Measurements from ENCODE around the gene WASF1.
"Not testable (repeated sequence)": the region's sequence is repeated elsewhere in the genome, so short reads cannot be mapped to it uniquely, and the experiment has no call there.

Gene WASF1

DNA sequence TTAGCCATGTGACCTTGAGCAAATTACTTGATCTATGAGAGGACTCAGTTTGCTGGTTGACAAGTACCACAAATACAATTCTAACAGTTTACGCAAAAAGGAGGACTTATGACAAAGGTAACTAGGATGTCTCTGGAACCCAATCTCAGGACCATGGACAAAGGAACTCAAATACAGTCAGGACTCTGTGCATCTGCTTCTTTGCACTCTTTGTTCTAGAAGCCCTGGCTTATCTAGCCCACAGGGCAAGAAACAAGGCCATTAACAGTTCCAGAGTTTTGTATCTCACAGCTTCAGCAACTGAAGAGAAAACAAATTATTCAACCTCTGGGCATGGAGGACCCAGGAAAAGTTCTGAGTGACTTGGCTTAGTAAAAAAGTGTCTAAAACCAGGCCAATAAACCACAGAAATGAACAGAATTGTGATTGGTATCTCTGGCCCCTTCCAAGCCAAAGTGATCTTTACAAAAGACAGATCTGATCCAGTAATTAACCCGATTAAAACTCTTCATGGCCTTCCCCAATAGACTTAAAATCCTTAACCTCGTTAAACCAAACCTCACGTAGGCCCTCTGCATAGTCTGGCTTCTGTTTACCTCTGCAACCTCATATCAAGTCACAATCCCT is 5.9 kb downstream of the WASF1 start:
- DNase-seq, result no peak

DNA sequence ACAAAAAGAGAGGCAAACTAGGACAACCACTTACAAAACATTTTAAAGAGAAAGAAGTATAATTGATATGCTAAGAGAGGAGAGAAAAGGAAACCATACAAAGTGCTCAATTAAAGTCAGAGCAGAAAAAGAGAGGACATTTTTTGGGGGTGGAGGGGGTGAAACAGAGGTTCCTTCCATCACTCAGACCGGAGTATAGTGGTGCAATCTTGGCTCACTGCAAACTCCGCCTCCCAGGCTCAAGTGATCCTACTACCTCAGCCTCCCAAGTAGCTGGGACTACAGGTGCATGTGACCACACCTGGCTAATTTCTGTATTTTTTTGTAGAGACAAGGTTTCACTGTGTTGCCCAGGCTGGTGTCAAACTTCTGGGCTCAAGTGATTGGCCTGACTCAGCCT is 9.4 kb downstream of the WASF1 start:
- DNase-seq, result no peak

DNA sequence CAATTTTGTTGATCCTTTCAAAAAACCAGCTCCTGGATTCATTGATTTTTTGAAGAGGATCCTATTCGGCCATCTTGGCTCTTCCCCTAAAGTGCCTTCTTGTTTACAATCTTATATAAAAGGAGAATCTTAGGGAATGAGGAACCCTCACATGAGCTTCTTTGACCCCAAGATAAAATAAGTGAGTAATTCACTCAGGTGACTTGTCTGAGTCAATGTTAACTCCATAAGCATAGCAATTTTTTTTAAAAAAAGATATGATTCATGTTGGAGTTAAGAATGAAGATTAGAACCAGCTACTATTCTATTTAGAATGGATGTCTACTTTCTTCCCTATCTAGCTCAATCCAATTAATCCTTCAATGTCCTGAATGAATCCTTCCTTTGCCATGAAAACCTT is 21.0 kb downstream of the WASF1 start:
- DNase-seq, result no peak

DNA sequence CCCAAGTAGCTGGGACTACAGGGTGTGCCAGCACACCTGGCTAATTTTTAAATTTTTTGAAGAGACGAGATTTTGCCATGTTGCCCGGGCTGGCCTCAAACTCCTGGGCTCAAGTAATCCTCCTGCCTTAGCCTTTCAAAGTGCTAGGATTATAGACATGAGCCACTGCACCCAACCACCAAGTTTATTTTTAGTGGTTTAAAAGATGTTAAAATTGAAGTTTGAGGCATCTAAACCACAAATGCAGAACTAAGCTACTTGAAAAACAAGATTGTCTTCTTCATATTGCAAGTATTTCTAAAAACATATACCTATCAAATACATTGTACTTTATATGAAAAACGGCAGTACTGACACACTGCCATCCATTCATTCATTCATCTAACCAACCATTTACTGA is 31.6 kb downstream of the WASF1 start:
- no peak for DNase-seq

DNA sequence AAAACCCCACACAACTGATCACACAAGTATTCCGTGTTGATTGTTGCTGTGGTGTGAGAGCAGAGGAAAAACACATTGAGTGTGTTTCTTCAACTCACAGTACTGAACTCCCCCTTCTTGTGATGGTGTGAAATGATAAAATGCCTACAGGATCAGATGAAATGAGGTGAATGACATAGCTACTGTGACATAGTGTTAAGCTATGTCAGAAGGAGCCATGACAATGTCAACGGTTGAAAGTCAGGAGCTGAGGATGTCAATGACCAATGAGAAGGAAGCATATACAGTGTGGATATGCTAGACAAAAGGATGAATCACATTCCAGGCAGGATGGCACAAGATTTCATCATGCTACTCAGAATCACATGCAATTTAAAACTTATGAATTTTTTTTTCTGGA is 38.8 kb downstream of the WASF1 start:
- DNase-seq, result no peak

DNA sequence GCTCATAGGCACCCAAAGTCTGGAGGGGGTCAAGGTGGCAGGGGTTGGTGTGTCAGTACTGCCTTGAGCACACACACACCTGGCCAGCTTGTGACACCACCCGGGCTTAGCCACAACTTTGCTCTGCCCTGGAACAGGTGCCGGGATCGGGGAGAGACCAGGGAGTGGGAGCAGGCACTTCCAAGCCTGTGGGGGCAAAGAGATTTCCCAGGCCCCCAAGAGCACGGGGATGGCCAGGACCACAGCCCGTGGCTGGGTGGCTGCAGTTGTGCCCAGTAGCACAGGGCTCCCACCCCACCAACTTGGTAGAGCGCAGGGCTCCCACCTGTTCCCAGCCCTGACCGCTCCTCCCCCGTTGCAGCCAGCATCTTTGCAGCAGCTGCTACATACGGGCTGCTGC is 40.4 kb downstream of the WASF1 start:
- DNase-seq, result no peak

DNA sequence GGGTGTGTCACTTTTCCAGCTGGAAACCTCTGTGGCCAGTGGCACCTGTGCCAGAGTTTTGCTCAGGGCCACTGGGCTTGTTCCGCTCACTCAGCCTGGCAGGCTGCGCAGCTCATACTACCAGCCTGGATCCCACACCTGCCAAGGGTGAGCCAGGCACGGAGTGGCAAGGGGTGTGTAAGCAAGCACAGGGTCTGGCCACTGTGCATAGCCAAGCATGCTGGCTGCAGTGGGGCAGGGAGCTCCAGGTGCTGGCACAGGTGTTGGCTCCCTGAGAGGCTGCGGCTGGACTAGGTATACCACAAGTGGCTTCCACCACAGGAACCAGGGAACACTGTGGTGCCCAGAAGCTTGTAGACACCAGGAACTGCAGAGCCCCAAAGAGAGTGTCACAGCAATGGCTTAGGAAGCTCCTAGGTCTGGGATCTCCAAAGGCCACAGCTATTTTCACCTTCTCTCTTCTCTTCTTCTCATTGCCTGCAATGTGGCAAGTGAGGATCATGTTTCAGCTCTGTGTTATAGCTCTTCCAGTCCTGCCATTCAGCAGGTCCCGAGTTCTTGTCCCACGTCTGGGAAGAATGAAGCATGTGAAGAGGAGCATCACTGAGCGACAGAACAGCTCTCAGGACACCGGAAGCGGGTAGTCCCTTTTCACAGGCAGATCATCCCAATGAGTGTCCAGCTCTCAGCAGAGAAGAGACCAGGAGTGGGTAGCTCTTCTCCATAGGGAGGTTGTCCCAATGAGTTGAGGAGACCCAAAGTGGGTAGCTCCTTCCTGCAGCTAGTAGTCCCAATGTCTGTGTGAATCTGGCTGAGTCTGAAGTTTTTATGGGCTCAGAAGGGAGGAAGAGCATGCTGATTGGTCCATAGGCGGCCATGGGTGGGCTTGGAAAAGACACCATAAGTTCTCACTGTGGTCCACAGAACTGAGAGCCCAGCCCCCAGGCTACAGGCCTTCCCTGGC is 41.3 kb downstream of the WASF1 start:
- DNase-seq, result no peak

DNA sequence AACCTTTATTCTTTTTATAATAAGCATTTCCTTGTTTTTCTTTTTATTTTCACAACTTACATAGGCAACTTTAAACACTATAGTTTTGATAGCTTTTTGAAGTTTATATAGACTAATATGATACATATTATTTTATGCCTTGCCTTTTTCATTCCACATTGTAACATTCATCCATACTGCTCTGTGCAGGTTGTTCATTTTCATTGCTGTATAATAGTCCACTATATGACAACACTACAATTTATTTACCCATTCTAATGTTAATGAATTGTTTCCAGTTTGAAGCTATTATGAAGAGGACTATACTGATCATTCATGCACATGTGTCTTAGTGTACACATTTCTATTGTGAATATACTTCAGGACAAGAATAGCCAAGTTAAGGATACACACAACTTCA is 49.1 kb downstream of the WASF1 start:
- no peak for DNase-seq

DNA sequence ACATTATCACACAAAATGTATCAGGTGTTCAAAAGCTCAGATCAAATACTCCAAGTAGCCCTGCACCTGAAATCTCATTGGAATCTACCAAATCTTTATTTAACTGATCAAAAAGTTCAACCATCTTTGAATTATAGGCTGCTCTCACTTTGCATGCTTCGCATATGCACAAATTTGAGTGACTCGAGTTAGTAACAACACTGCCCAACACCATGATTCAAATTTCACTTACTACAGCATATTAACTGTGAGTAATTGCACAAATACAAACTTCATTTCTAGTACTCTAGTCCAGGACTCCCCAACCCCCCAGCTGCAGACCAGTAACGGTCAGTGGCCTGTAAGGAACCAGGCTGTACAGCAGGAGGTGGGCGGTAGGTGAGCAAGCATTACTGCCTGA is 51.1 kb downstream of the WASF1 start:
- no peak for DNase-seq

DNA sequence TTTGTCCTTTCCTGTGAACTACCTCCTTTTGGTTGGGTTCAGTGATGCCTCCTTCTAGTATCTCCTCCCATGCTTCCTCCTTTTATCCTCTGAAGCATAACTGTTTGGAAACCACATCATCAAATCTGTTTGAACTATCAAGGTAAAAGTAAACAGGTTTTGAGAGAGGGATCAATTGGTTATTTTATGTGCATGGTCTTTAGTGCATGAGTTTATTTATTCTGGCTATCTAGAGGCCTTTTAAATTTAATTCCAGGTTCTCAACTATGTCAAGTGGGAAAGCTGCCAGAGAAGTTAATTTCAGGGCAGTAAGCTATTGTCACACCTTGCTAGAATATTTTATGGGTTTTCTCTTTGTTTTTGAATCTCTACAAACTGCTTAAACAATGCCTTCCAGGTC is 54.1 kb downstream of the WASF1 start:
- no peak for DNase-seq

DNA sequence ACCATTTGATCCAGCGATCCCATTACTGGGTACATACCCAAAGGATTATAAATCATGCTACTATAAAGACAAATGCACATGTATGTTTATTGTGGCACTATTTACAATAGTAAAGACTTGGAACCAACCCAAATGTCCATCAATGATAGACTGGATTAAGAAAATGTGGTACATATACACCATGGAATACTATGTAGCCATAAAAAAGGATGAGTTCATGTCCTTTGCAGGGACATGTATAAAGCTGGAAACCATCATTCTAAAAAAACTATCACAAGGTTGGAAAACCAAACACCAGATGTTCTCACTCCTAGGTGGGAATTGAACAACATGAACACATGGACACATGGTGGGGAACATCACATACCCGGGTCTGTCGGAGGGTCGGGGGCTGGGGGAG is 57.8 kb downstream of the WASF1 start:
- not testable (repeated sequence) for DNase-seq

DNA sequence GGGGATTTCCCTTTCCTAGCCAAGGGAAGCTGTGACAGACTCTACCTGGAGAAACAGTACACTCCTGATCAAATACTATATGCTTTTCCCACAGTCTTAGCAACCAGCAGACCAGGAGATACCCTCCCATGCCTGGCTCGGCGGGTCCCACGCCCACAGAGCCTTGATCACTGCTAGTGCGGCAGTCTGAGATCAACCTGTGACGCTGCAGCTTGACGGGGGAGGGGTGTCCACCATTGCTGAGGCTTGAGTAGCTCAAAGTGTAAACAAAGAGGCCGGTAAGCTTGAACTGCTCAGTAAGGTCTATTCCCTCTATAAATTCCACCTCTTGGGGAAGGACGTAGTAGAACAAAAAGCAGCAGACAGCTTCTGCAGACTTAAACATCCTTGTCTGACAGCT is 63.2 kb downstream of the WASF1 start:
- DNase-seq, result no peak

DNA sequence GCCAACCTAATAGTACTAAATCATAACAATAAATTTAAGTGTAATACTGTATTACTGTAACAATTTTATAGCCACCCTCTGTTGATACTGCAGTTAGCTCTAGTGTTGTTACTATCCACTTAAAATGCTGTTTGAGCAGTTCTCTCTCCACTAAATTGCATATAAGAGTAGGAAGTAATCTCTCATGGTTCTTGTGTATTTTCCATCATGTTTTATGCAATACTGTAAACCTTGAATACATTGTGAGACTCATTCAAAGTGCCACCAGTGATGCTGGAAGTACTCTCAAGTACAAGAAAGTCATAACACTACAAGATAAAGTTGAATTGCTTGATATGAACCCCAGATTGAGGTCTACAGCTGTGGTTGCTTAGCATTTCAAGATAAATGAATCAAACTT is 65.5 kb downstream of the WASF1 start:
- no peak for DNase-seq

DNA sequence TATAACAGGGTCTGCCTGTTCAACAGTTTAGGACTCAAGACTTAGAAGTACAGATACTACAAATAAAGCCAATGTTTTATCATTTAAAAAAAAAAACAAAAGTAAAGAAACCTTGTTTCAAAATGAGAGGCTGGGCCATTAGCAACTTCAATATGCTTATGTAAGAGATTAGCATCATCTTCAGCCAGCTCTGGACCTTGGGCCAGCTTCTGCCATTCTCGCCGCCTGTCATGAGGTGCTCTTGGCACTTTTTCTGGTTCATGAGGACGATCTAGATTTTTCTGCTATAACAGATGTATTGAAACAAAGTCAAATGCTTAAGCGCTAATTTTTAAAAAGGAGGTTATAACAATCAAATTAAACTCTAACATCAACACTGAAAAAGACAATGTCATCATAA is 74.2 kb downstream of the WASF1 start:
- DNase-seq, result no peak

DNA sequence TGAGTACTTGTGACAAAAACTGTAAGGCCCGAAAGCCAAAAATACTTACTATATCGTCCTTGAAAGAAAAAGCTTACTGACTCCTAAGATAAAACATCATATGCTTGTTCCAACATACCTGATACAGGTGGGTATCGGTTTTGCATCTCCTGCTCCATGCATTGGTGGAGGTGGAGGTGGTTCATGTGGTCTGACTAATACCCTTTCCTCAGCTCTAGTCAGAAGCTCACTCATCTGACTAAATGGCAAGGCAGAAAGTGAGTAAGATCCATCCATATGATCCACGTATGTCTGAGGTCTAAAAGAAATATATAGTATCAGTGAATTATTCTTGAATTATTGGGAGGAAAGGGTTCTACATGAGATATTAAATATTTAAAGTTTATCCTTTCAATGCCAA is 76.2 kb downstream of the WASF1 start:
- no peak for DNase-seq

DNA sequence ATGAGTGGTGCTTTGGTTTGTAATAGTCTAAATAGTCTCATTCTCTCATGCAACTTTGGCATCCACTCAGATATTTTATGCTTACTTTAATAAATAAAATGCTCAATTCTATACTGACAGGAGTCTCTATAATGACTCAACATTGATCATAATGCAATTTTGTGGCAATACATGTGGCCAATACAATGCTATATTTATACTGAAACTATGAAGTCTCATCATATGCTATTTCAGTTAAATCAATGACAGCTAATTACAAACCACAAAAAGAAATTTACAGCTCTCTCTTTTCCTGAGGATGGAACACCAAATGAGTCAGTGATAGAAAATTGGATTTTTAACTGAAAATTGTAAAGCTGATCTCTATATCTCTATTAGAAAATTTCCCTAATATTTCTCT is 77.1 kb downstream of the WASF1 start:
- DNase-seq, result no peak

DNA sequence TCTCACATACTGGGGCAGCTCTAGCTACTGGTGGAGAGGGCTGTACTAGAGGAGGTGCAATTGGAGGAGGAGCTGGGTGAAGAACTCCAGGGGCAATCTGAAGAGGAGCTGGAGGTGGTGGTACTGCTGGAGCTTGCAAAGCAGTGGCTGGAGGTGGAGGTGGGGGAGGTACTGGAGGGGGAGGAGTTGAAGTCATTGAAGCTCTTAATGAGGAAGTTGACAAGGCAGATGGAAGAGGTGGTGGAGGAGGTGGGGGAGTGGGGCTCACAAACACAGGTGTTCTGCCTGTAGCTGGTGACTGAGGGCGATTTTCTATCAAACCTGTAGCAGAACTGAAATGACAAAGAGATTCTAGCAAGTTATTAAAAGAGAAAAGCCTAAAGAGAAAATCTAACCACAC is 77.6 kb downstream of the WASF1 start:
- peak; percentile 27 for DNase-seq

DNA sequence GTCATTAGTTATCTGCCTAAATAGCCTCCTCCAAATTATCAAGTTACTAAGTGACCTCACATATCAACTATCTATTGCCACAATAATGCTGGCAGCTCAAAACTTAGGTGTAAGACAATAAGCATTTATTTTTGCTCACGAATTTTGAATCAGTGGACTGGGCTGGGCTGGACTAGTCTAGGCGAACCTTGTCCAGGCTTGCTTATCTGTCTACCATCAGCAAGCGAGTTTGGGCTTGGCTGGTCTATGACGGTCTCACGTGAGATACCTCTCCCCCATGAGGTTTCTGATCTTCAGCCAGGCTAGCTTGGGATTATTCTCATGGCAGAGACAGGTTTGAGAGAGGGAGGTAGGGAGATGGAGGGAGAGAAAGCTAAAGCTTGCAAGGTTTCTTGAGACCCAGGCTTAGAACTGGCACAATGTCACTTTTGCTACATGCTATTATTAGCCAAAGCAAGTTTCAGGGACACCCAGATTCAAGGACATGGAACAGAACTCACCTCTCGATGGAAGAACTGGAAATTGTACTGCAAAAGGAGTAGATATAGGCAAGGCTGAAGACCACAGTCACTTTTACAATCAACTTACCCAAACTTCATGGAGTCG is 80.9 kb downstream of the WASF1 start:
- no peak for DNase-seq

DNA sequence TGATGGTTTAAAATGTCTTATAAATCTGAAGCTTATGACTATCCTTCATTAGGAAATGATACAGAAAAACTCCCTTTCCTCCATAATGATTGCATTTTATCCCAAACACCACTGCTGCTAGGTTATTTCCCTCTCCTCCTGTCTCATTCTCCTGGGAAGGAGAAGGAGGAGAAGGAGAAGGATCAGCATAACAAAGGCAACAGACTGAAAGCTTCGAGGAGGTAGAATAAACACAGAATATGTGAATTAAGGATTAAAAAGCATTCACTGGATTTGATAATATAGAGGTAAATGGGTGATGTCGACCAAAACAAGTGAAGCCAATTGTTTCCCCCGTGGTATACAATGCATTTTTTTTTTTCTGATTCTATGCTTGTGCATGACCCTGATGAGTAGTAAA is 82.0 kb downstream of the WASF1 start:
- DNase-seq, result no peak

DNA sequence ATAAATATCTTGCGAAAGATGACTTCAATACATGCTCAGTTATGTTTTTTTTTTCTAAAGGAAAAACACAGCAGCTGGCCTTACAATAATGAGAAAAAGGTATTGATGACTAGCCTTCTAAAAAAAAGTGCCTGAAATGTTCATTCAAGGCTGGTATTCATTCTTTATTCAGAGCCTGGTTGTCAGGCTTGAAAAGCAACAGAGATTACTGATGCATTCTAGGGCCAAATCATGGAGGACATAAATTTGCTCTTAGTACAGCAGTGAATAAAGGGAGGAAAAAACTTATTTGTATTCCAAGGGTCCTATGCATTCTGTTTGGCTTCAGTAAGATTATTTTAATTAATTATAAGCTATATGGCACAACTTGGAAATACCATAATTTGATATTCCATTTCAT is 83.5 kb downstream of the WASF1 start:
- DNase-seq, result no peak

DNA sequence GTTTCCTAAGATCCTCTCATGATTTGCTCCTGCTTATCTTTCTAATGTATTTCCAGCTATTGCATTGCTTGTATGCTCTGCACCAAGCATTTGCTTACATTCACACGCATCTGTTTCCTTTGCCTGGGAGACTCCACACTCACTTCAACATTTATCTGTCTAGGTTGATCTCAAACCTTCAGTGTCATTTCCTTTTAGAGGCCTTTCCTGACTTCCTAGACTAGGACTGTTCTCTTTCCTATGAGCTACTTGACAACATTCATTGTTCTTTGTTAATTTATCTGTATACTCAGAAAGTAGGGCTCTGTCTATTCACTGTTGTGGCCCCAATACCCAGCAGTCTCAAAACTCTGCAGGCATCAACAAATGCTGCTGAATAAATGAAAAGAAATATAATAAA is 84.4 kb downstream of the WASF1 start:
- no peak for DNase-seq

DNA sequence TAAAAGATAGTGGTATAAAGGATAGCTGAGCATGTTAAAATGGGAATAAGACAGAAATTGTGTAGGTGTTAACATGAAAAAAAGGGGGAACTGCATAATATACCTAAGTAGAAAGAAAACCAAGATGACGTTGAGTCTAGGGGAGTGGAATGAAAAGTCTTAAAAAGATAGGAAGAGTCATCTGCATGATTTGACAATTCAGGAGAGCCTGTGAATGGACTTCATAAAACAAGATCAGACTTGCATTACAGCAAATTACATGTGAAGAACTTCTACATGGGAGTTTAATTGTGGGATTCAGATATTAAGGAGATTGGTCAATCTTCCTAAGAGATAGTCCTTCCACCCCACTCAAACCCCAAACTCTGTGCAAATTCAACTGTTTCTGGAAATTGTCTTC is 85.5 kb downstream of the WASF1 start:
- no peak for DNase-seq

DNA sequence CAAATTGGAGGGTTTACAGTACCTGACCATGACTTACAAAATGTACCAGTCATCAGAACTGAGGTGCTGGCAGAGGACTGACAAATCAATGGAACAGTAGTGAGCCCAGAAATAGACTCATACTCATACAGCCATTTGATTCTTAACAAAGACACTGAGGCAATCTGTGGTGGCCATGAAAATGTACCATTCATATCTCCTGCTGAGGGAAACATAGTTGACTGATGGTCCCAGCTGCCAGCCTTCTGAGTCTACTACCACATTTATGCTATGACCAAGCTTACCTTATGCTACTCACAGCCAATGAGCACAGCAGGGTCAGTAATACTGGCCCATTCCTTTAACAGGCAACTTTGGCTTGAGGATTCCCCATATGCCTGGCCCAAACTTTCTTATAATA is 88.6 kb downstream of the WASF1 start:
- no peak for DNase-seq

DNA sequence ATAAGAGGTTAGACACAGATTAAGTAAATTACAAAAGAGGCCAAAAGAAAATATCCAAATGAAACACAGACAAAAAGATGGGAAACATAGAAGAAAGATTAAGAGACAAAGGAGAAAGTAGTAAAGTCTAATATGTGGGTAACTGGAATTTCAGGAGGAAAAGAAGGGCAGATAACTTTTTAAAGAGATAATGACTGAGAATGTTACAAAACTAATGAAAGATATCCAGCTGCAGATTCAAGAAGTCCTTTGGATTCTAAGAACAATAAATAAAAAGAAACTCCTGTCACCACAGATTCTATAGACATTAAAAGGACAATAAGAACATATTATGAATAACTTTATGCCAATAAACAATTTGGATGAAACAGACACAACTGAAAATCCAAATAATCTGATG is 90.1 kb downstream of the WASF1 start:
- DNase-seq, result no peak

Measured in RPMI8226 (cell line).